Measurements from ENCODE around the gene CAMSAP1. TPM values are rescaled to one million over a fixed set of nuclear protein-coding genes. Genes with fewer than 3 reads are reported as not detected.

CAMSAP1 gene
- total and polyA plus RNA-seq, 9 of the 15 experiments (the other 6 are each of a cell fraction or from before 2014, with no cell fraction given): 1.5 to 28.8 (median 14.3) TPM

DNA sequence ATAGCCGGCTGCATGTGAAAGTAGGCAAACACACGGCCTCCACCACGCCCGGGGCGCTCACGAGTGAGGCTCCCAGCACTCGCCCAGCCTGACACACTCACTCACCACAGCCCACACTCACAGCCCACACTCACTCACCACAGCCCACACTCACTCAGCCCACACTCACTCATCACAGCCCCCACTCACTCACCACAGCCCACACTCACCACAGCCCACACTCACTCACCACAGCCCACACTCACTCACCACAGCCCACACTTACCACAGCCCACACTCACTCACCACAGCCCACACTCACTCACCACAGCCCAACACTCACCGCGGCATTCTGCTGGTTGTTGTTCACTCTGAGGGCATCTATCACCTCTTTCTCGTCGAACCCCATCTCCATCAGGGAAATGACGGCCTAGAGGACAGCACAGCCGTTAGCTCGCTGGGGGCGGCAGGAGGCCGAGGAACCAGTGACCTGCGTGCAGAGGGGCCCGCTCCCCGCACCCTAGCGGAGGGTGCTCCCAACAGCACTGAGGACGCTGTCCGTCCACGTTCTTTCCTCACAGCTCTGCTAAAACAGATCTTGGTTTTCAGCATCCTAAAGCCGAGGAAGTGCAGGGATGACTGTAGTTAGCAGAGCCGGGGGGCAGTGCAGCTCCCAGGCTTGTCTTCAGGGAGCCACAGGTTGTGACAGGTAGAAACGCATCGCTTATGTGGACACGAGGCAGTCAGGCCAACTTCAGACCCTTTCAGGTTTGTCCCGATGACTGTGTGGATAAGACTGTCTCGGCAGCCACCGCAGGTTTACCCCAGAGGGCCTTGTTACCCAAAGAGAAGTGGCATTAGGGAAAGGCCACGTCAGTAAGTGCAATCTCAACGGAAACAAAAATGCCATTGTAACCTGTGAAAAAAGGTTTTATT lies 32.3 kb upstream of the CAMSAP1 start:
- H3K36me3 ChIP-seq (ENCODE audit: control insufficient read depth, insufficient read depth, low read length): peaks cover 96% of the 10 kb centered on the region
- no peak for FAIRE-seq
- TF ChIP-seq ZNF3 (CRISPR knock-in tag; IDR thresholded peaks at IDR 0.05): no peak
- no peak for TF ChIP-seq PYGO2 (tag; IDR thresholded peaks at IDR 0.05)
- TF ChIP-seq, protein P1, sequence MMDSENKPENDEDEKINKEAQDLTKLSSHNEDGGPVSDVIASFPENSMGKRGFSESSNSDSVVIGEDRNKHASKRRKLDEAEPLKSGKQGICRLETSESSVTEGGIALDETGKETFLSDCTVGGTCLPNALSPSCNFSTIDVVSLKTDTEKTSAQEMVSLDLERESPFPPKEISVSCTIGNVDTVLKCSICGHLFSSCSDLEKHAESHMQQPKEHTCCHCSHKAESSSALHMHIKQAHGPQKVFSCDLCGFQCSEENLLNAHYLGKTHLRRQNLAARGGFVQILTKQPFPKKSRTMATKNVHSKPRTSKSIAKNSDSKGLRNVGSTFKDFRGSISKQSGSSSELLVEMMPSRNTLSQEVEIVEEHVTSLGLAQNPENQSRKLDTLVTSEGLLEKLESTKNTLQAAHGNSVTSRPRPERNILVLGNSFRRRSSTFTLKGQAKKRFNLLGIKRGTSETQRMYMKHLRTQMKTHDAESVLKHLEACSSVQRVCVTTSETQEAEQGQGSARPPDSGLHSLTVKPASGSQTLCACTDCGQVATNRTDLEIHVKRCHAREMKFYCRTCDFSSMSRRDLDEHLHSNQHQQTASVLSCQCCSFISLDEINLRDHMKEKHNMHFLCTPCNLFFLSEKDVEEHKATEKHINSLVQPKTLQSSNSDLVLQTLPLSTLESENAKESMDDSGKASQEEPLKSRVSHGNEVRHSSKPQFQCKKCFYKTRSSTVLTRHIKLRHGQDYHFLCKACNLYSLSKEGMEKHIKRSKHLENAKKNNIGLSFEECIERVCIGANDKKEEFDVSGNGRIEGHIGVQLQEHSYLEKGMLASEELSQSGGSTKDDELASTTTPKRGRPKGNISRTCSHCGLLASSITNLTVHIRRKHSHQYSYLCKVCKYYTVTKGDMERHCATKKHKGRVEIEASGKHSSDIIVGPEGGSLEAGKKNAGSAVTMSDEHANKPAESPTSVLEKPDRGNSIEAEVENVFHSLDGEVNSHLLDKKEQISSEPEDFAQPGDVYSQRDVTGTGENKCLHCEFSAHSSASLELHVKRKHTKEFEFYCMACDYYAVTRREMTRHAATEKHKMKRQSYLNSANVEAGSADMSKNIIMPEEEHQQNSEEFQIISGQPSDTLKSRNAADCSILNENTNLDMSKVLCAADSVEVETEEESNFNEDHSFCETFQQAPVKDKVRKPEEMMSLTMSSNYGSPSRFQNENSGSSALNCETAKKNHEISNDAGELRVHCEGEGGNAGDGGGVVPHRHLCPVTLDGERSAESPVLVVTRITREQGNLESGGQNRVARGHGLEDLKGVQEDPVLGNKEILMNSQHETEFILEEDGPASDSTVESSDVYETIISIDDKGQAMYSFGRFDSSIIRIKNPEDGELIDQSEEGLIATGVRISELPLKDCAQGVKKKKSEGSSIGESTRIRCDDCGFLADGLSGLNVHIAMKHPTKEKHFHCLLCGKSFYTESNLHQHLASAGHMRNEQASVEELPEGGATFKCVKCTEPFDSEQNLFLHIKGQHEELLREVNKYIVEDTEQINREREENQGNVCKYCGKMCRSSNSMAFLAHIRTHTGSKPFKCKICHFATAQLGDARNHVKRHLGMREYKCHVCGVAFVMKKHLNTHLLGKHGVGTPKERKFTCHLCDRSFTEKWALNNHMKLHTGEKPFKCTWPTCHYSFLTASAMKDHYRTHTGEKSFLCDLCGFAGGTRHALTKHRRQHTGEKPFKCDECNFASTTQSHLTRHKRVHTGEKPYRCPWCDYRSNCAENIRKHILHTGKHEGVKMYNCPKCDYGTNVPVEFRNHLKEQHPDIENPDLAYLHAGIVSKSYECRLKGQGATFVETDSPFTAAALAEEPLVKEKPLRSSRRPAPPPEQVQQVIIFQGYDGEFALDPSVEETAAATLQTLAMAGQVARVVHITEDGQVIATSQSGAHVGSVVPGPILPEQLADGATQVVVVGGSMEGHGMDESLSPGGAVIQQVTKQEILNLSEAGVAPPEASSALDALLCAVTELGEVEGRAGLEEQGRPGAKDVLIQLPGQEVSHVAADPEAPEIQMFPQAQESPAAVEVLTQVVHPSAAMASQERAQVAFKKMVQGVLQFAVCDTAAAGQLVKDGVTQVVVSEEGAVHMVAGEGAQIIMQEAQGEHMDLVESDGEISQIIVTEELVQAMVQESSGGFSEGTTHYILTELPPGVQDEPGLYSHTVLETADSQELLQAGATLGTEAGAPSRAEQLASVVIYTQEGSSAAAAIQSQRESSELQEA (IDR thresholded peaks at IDR 0.05; ENCODE audit: low read depth): no peak
- no peak for TF ChIP-seq SAP30 (IDR thresholded peaks at IDR 0.05; ENCODE audit: borderline replicate concordance, insufficient read depth, low read depth, low read length, poor library complexity, severe bottlenecking)

More for the DNA sequence above, 32.3 kb upstream of the CAMSAP1 start:
- Histone ChIP-seq H2AFZ (ENCODE audit: low read depth, low read length) (no peak overlapping the region), H3K9me1 (ENCODE audit: control insufficient read depth, insufficient read depth, low read length) (no peaks in the 10 kb centered on the region), H4K20me1 (replicated peaks; ENCODE audit: control insufficient read depth, insufficient read depth, low read length) (peaks cover 24% of the 10 kb centered on the region; the same call in 1 of the 2 replicates), H3K4me3 (no peak overlapping the region), H3K79me2 (ENCODE audit: control insufficient read depth, insufficient read depth, low read length) (peaks cover 90% of the 10 kb centered on the region), H3K27ac (ENCODE audit: extremely low read depth, low read depth, low read length) (no peak overlapping the region; the same call in 2 of the 3 replicates), H3K4me2 (ENCODE audit: insufficient read depth, low read length) (no peak overlapping the region), H3K9ac (ENCODE audit: insufficient read depth in 1 of 2, low read depth in 2 of 2, low read length in 2 of 2) (no peak overlapping the region), H3K27me3 (ENCODE audit: control insufficient read depth in 2 of 2, insufficient read depth in 2 of 2, low read length in 2 of 2) (no peaks in the 10 kb centered on the region), H3K4me1 (replicated peaks in 1 of 2; ENCODE audit: control insufficient read depth in 2 of 2, insufficient read depth in 2 of 2, low read length in 2 of 2) (peaks cover 0 to 20% of the 10 kb centered on the region in 2 experiments; a peak in 2 of 5 replicates), H3K9me3 (replicated peaks; ENCODE audit: control insufficient read depth, insufficient read depth, low read depth, low read length) (no peaks in the 10 kb centered on the region)
- intact Hi-C loops (cut with micrococcal nuclease): no loop called here
- ATAC-seq (no peak), DNase-seq (ENCODE audit: extremely low read depth in 1 of 4, low spot score in 3 of 4) (no peak)
- ChIA-PET CTCF (ENCODE audit: low intra/inter-chr PET ratio) (no interaction called here), POLR2A (interaction anchor here (0.6 to 2.3 kb wide), 4 partner anchors 9 to 174 kb away, joined by 3 to 7 read pairs (median 4); no protein-coding TSS in a partner anchor)
- 97% methylated on average over 31 of the region's 33 CpGs for WGBS (ENCODE audit: insufficient coverage, low coverage, missing lambda C conversion rate)
- in situ Hi-C loops (cut with MboI): no loop called here
- BruUV-seq (replicated peaks): no TSS peak
